Sigmoid colon (tissue), 3 donors: Measurements from ENCODE around the gene YWHAB.

Experiments used
- POLR2A ChIP-seq, 2 donors: fragments of 450-650 bp; IDR thresholded peaks; one replicate each; pipeline ENCODE4 v1.6.1; 2016; ENCODE audit warnings: antibody characterized with exemption in 2 of 2, mild to moderate bottlenecking in 2 of 2, moderate library complexity in 2 of 2
- TF ChIP-seq, protein P1 (sequence below), 4 experiments: fragments of 450-650 bp in 3 of 4; fragments of 200-600 bp in 1 of 4; IDR thresholded peaks; one replicate each; pipeline ENCODE4 v1.5.1; 2016 to 2019; ENCODE audit warnings: antibody characterized with exemption in 4 of 4, mild to moderate bottlenecking in 3 of 4, moderate library complexity in 2 of 4

DNA sequence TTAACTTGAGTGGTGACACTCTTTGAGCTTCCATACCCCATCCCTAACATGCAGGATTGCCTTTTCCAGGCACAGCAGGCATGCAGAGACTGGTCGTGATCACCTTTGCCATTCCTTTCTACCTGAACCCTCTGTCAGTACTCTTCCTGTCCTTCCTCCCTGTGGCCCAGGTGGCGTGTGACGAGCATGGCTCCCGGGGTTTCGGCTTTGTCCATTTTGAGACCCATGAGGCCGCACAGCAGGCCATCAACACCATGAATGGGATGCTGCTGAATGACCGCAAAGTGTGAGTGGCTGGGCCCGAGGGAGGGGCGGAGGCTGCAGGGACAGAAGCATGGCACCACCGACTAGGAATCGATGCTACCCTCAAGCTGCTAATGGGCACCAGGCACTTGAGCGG, 31.1 kb downstream of the YWHAB start:
- TF ChIP-seq, protein P1, sequence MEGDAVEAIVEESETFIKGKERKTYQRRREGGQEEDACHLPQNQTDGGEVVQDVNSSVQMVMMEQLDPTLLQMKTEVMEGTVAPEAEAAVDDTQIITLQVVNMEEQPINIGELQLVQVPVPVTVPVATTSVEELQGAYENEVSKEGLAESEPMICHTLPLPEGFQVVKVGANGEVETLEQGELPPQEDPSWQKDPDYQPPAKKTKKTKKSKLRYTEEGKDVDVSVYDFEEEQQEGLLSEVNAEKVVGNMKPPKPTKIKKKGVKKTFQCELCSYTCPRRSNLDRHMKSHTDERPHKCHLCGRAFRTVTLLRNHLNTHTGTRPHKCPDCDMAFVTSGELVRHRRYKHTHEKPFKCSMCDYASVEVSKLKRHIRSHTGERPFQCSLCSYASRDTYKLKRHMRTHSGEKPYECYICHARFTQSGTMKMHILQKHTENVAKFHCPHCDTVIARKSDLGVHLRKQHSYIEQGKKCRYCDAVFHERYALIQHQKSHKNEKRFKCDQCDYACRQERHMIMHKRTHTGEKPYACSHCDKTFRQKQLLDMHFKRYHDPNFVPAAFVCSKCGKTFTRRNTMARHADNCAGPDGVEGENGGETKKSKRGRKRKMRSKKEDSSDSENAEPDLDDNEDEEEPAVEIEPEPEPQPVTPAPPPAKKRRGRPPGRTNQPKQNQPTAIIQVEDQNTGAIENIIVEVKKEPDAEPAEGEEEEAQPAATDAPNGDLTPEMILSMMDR (IDR thresholded peaks at IDR 0.05) = no peak
- no peak for TF ChIP-seq POLR2A (IDR thresholded peaks at IDR 0.05)
